GM18870 (cell line): ENCODE measurements around the gene NFIB.

Experiments
- ATAC-seq: cut with Tn5 transposase; IDR thresholded peaks from one replicate; pipeline ENCODE4 v1.9.1; 2021; ENCODE audit warnings: moderate library complexity; ENCODE audit not compliant: unreplicated experiment

The NFIB gene

DNA sequence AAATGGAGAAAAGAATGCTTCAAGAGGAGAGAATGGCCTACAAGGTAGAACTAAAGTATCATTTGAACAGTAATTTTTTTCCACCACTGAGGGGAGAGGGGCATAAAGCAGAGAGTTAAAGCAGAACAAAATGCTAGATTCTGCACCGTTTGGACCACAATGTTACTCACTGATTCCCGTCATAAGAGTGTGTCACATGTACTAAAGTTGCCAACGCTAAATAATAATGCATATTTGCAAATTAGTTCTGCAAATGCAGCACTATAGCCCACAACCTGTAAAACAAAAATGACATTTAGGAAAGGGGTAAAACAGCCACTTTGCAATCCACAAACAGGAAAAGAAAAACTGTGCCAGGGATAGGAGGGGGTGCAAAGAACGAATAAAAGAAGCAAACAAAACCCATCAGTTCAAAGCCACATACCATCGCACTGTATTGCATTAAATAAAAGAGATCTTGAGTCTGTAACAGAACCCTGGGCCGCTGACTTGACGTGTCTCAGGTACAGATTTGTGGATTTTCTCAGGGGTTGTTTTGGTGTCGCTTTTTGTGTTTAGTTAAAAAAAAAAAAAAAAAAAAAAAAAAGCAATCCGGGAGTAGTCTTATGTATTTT, 7.7 kb upstream of the NFIB start:
- no peak for ATAC-seq

DNA sequence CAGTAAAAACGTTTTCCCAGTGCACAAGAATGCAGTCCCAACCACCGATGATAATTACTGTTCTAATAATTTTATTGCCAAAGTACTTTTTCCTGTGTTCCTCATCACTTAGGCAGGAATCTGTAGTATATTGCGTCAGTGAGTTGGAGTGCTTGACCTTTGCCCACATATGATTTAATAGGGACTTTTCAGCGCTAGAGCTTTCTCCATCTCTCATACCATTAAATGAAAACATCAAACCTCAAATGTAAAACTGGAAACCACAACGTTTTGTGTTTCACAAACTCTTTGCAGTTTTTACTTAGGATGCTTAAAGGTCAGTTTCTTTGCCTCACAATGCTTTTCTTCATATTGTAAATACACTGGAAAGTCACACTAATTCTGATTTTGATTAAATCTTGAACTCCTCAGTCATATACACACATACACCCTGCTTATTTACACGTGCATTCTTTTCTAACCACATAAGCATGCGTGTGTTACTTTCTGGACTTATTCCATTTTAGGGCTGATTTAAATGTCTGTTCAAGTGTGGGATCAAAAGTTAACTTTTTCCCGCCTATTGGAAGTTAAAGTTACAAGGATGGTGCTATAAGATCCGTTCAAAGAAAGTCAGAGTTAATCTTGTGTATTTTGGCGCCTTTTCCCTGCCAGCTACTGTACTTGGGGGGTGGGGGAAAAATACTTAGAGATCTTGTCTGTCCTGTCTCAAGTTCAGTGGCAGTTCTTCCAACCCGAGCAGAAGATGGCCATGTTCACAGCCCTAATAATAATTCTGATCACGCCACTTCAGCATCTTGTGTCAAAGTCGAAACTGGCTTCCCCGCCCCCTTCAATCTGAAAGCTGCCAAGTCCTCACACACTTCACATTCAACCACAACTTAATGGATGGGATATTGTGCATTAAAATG, 6.6 kb upstream of the NFIB start:
- ATAC-seq = peak; percentile 29

DNA sequence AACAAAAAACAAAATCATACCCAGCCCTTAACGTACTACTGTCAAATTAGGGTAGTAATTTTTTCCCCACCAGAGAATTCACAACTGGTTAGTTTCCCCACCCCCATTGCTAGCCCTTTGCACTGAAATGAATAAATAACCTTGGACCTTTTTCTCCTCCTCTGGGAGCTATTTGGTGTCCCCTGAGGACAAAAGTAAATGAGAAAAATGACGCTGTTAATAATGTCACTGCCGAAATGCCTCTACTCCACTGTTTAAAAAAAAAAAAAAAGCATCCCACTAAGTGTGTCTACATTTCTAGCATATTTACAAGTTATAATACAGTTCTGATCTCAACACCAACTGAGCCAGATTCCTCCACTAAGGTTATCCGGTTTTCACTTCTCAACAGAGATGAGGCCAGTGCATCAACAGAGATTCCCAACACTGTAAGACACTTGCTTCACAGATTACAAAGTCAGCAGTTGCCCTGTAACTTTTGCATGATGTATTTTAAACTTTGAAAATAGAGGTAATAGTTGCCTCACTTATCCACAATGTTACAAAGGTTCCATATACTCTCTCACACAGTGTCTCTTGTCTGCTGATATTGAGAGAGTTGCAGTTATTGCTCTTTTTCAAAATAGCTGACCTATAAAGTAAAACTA, 5.1 kb upstream of the NFIB start:
- no peak for ATAC-seq

DNA sequence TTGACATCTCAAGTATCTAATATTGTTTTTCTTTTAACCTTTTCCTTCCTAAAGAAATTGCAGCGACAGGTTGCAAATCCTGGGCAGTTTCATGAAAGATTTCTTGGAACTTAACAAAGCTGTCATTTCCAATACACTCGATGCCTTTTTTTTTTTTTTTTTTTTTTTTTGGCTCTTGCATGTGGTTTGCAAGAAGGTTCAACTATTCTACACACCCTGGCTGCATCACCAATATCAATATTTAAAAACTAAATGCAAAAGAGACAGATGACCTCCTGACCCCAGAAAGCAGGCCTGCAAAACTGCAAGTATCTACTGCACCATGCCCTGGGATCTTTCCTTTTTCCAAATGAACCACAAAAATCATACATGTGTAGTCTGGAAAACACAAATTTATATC, 4.4 kb upstream of the NFIB start:
- no peak for ATAC-seq

DNA sequence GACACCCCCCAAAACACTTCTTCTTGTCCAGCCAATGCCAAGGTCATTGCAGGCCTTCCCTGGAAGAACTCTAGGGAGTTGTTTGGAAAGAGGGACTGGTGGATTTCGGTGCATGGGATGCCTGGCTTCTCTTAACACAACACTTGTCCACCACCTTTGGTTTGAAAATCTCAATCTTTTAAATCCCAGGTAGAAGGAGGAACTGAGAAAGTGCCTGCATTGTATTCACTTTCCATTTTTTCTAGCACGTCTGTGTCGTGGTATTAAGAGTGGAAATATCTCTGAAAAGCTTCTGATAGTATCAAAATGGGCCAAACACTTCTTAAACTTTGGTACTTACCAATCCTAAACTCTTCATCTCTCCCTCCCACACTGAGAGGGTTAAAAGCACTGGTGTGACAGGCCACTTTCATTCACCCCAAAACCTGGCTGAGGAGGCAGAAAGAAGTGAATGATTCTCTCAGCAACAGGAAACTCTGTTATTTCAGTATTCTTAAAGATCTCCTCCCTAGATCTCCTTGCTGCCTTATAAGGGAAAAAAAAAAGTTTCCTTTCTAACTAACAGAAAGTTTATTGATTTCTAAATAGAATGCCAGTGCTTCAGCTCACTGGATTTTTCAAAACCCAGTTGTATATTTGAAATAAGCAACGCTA, 3.9 kb upstream of the NFIB start:
- peak; percentile 44 for ATAC-seq

DNA sequence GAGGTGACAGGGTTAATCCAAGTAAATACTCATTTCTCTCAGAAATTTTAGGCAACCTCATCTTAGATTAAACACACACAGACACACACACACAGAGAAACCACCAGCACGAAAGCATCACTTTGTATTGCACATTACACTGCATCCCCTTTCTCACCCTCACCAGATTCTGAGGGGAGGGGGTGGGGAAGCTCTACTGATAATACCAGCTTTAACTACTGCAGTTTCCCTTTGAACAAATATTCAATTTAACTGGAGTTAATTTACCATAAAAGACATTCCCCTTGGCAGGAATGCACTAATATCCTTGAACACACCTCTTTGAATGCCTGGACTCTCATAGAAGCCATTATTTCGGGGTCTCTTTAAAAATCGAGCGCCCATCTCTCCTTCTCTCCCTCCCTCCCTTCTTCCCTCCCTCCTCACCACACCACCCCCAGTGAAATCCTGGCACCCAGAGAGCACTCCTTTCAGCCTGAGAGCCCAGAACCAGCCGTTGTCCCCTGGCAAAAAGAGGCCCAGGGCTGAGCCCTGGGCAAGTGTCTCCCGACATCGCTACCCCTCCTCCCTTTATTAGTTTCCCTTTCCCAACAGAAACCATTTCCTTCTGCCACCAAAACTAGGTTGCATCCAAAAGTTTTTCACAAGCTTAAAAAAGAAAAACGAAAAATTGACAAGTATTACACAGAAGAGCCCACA, 2.8 kb upstream of the NFIB start:
- ATAC-seq = no peak

DNA sequence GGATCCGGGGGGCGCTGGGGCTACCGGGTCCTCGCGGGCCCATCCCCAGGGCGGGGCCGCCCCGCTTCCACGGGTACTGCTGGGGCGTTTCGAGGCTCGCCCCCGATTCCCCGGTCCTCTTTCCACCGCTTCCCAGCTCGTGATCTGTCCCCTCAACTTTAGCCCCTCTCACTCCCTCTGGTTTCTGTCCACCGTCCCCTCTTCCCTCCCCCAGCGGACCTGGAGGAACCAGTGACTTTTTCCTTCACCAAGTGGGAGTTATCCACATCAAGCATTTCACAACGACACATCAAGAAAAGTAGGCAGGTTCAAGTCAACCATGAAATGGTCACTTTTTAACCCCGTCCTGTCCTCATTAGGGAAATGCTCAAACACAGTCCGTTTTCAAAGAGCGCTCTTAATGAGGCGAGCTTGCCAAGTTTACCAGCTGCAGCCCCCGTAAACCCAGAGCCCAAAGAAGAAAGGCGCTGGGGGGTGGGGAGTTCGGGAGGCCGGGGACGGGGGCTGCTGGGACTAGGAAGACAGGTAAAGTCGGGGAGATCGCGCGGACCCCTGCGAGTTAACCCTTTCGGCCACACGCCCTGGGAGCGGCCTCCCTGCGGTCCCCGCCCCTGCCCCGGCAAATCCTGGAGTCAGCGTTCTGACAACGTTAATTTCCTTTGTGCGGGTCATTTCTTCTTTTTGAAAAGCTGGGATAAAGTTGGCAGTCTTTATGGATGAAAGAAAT, 2.1 kb upstream of the NFIB start:
- no peak for ATAC-seq

DNA sequence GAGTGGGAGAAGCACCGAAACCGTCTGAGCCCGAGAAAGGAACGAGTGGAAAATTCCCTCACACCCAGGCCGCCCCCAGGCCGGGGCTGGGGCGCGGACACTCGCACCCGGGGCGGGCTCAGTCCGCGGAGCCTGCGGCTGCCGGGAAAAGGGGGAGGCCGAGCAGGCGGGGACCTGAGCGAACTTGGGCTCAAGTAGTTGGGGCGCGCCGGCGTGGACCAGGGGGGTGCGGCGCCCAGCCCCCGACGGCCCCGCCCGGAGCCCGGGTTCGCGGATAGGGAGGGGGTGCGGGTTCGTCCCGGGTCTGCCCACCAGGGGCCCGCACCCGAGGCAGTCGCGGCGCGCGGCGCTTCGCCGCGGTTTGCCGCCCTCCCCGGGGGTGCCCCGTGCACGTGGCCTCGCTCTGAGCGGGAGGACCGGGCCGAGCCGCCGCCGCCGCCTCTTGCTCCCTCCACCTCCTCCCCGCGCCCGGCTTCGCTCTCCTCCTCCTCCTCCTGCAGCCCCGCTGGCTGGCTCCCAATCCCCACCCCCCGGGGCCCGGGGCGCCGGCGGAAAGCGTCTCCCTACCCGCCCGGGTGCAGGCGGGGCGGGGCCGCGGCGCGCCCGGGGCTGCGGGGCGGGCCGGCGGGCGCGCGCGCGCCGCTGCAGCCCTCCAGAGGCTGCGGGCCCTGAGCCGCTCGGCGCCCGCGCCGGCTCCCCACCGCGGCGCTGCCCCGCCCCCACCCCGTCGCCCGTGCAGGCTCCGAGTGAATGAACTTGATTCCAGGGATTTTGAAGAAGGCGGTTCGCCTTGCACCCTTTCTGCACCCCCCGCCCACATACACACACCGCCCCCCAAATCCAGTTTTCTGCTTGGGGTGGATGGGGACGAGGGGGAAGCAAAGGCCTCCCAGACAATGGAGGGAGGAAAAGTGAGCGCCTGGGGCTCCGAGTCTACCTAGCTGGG, 1.3 kb upstream of the NFIB start:
- ATAC-seq = no peak

DNA sequence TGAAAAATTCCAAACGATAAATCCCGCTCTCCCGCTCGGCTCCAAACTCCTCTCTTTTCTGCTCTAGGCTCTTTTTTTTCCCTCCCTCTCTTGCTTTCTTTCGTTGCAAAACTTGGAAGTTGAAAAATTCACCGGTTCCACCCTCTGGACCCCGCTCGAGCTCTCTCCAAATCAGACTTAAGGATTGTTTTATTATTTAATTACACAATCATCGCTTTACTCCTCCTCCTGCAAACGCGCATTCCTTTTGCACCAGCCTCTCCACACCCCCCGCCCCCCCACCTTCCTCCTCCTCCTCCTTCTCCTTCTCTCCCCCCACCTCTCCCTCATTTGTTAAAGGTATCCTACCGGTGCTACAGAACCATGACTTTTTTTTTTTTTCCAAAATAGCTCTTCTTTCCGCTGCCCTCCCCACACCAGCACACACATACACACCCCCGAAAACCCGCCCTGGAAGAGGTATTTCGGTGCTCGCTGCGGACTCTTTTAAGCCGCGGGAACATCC, 535 bp upstream of the NFIB start:
- ATAC-seq = no peak

DNA sequence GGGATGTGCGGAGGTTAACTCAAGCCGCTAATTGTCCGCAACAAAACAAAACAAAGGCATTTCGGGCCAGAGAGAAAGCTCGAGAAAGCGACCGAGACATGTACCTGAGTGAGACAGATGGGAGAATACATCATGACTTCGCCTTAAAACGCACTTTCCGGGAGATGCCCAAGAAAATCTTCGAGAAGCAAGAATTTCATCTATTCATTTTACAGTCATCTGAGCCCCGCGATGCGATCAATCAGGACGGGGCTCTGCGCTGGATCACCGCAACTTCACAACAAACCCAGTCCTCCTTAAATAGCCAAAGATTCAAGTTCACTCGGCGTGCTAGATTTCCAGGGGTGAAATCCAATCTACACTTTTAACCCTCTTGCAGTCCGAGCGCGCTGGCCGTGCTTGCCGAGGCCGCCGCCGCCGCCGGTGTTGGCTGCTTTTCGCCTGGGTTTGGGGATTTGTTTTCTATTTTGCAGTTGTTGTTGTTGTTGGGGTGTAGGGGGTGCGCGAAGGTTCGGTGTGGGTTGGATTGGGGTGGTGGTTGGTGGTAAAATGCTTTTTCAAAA, 482 bp downstream of the NFIB start:
- no peak for ATAC-seq

DNA sequence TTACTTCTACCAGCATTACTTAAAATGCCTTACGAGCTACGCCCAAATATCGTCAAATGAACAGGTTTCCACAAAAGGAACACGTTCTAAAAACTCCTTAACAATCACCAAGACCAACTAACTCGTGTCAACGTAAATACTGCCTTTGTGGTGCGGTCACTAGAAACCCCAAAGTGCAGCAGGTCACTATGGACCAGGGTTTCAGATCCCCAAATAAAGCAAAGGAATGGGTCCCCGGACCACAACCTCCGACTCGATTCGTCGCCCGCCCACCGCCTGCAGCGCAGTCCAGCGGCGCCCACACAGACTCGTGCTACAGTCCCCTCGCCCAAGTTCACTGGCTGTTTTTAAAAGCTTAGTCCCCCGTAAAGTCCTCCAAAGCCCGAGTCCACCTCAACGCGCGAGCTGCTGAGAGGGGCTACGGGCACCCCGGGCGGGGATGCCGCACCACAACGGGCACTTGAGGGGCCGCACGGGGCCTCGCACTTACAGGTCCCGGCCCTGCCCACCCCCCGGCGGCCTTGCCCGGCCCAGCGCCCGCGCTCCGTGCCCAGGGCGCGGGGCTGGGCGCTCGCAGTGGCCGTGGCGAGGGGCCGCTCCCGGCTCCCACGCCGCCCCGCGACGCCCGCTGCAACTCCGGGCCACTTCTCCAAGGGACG, 1.1 kb downstream of the NFIB start:
- ATAC-seq = no peak

DNA sequence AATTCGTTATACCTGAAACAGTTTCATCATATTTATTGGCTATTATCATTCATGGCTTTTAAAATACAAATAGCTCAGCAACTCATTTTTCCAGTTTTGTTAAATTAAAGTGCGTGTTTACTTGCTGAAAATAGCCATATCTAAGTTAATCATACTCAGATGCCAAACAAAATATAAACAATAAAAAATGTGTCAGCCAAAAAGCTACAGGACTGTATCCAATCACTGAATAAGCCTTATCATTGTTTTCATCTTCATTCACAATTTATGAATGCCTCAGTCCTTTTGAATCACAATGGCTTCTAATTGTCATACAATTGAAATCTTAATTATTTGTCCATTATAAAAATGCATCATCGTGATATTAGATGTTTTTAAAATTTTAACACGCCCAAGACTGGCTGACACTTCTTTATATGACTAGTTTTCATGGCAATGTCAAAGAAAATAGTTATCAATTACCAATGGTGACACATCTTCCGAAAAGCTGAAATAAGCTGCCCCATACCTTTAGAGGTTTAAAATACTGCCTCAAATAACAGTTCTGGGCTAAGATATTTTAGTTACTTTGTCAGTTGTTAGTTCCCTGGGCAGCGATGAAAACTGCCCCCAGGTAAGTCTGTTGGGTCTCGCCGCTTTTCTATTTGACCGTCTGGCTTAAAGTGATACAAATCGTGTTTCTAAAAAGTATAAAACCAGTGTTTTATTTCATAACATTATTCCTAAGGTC, 1.8 kb downstream of the NFIB start:
- no peak for ATAC-seq

DNA sequence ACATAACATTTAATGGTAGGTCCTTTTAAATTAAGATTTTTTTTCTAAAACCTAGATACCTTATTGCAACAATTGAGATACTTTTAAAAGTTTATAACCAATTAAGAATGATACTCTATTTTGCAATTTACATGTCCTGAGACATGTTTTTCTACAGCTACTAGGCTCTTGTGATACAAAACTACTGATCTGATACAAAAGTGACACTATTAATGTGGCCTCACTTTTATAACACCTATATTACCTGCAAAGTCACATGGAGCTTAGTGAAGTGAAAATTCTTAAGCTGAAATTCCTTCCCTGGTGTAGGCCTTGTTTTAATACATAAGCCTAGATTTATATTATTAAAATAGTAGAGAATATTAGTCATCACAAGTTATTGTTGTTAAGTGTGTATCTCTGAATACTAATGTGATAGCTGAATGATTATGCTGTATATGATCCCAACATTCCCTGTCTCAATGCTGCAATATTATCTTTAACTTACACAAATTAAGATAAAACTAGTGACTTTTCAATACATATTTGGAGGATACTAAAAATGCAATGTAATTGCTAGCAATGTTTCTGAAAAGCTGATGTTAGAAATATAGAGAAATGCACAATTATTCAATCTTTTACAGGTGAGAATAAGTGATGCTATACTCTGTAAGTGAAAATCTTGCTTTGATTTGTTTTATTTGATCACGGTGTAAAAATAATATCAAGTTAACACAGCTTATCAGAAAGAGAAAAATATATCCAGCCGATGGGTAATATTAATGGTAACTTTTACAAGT, 2.6 kb downstream of the NFIB start:
- no peak for ATAC-seq

DNA sequence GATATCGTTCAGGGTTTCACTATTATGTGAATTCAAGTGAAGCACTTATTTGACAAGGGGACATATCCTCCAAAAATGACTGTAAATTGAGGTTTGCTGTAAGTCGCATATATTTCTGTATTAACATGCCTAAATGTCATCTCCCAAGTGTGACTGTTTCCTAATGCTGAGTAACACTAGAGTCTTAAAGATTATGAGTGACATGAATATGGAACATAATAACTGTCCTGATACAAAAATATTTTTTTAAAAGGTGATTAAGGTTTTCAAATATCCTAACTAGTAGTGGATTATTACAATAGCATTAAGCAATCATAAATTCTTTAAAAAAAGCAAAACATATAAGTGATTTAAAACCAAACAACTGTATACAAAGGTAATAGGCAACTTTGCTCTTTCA, 3.6 kb downstream of the NFIB start:
- ATAC-seq = no peak

DNA sequence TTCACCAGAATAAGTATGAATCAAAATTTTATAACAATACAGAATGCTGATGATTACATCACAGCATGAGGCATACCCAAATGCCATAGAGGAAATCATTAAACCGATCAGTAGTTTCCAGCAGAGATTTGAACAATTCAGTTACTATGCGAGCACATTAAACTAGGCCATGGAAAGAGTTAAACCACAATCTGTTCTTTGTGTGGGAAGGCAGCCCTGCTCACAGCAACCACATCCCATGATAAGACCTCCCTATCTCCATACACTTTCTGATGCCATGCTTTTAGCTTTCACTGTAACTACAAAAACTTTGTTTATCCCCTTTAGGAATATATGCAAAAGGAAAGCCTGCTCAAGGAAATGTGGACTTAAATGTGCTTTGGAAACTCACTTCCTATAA, 4.5 kb downstream of the NFIB start:
- no peak for ATAC-seq

DNA sequence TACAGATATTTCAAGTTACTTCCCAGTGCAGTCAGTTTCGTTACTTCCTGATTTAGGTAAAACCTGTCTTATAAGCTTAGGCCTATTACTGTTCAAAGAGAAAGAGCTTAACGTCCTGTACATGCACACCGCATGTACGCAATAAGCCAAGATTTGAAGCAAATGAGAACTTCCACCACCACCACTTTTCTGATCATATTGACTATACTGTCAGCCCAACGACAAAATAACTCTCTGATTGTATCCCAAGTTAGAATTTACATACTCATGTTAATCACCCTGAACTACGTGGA, 5.1 kb downstream of the NFIB start:
- no peak for ATAC-seq
